Activated naive CD4-positive, alpha-beta T cell treated with anti-CD3 and anti-CD28 coated beads, Interleukin-2, amount 50 U/mL, for 24 hours (primary cell): Measurements from ENCODE around the gene CYBA.

Experiments
- H3K27ac Mint-ChIP-seq: one replicate; pipeline ENCODE4 v1.8.0; 2021; ENCODE audit warnings: mild to moderate bottlenecking, mixed read lengths
- H3K27me3 Mint-ChIP-seq: one replicate; pipeline ENCODE4 v1.8.0; 2021; ENCODE audit warnings: mixed read lengths
- H3K36me3 Mint-ChIP-seq: one replicate; pipeline ENCODE4 v1.8.0; 2021; ENCODE audit warnings: mixed read lengths
- H3K4me1 Mint-ChIP-seq: one replicate; pipeline ENCODE4 v1.8.0; 2021; ENCODE audit warnings: mixed read lengths
- H3K4me3 Mint-ChIP-seq: one replicate; pipeline ENCODE4 v1.8.0; 2021; ENCODE audit warnings: mild to moderate bottlenecking, mixed read lengths
- H3K9me3 Mint-ChIP-seq: one replicate; pipeline ENCODE4 v1.8.0; 2021; ENCODE audit warnings: mixed read lengths

Gene CYBA

DNA sequence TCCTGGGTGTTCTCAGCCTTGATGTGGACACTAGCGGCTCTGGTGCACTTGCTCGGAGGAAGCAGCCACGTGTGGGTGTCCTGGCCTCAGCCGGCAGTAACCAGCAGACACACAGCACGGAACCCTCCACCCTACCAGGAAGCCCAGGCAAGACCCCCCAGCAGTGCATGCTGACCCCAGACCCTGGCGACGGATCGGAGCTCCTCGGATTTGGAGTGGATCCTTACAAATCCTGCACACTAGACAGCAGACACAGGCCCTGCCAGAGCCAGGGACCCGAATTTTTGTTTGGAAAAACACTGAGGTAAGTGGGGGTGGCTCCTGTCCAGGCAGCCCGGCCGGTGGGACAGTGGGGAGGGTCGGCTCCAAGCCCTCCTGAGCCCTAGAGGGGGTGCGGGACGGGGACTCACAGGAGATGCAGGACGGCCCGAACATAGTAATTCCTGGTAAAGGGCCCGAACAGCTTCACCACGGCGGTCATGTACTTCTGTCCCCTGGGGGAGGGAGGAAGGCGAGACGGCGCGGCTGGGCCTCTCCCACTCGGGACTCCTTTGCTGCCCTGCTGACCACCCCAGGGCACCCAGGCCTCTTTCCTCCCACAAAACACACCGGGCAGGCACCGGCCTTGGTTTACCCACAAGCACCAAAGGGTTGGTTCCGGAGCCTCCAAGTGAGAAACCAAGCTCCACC is 4.4 kb downstream of the CYBA start:
- Mint-ChIP-seq H3K27me3 (no peaks in the 10 kb centered on the region), H3K36me3 (peaks cover 2% of the 10 kb centered on the region)

GRCh38 chr16:88645941-88646340 is 4.9 kb downstream of the CYBA start:
- H3K4me1 Mint-ChIP-seq: peaks cover 13% of the 10 kb centered on the region
- H3K36me3 Mint-ChIP-seq: peaks cover 2% of the 10 kb centered on the region

More for the DNA sequence above, 4.4 kb downstream of the CYBA start:
- H3K4me1 Mint-ChIP-seq: peaks cover 18% of the 10 kb centered on the region
- no peaks in the 10 kb centered on the region for H3K9me3 Mint-ChIP-seq
- no peak overlapping the region for H3K27ac Mint-ChIP-seq
- no peak overlapping the region for H3K4me3 Mint-ChIP-seq

DNA sequence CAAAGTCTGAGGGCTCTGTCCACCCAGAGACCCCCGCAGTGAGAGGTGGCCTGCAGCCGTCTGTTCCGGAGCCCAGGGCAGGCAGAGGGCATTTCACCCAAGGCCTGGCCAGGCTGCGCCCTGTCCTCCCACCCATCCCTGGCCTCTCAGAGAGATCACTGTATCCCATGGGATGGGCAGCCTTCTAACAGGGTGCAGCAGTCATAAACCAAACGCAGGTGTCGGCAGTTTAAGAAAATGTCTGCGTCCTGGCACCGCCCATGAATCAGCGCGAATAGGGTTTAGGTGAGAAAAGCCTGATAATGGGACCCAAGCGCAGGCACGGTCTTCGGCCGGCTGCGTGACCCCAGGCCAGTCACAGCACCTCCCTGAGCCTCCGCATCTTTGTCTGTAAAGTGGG is 5.4 kb downstream of the CYBA start:
- H3K4me1 Mint-ChIP-seq: peaks cover 16% of the 10 kb centered on the region
- no peaks in the 10 kb centered on the region for H3K9me3 Mint-ChIP-seq
- no peaks in the 10 kb centered on the region for H3K27me3 Mint-ChIP-seq
- H3K4me3 Mint-ChIP-seq: no peak overlapping the region
- peak overlapping the region; percentile 55 for H3K27ac Mint-ChIP-seq
- peaks cover 2% of the 10 kb centered on the region for H3K36me3 Mint-ChIP-seq

More at GRCh38 chr16:88645941-88646340, 4.9 kb downstream of the CYBA start:
- Mint-ChIP-seq H3K27me3 (no peaks in the 10 kb centered on the region), H3K27ac (no peak overlapping the region), H3K9me3 (no peaks in the 10 kb centered on the region), H3K4me3 (no peak overlapping the region)

GRCh38 chr16:88643644-88643932 is 7.3 kb downstream of the CYBA start:
- no peak overlapping the region for H3K27ac Mint-ChIP-seq
- H3K27me3 Mint-ChIP-seq: peaks cover 1% of the 10 kb centered on the region
- H3K36me3 Mint-ChIP-seq: peaks cover 2% of the 10 kb centered on the region
- H3K4me1 Mint-ChIP-seq: peaks cover 17% of the 10 kb centered on the region
- H3K9me3 Mint-ChIP-seq: no peaks in the 10 kb centered on the region
- no peak overlapping the region for H3K4me3 Mint-ChIP-seq

DNA sequence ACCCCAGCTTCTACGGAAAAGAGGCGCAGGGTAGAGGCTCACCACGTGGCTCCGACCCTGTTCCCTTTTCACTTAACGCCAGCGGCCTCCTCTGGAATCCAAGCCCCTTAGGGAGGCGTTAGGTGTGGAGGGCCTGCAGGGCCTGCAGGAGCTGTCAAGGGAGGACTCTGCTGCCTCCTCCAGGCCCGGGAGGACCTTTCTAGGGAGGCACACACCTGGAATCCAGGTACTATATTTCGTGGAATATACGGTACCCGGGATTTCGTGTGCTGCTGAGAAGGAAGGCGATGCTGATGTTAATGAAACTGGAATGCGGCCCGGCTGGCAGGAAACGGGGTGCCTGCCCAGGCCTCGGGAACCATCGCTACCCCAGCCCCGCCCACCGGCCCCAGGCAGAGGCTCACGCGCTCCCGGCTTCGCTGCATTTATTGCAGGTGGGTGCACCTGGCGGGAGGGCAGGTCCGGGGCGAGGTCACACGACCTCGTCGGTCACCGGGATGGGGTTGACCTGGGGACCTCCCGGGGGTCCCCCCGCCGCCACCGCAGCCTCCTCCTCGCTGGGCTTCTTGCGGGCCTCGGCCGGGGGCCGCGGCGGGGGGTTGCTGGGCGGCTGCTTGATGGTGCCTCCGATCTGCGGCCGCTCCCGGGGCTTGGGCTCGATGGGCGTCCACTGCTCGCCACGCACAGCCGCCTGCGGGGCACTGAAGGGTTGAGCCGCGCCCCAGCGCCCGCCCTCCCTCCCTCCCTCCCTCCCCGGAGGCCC is 7.8 kb downstream of the CYBA start:
- Mint-ChIP-seq H3K27me3 (peaks cover 1% of the 10 kb centered on the region), H3K4me1 (peaks cover 21% of the 10 kb centered on the region), H3K9me3 (no peaks in the 10 kb centered on the region), H3K36me3 (peaks cover 2% of the 10 kb centered on the region), H3K27ac (no peak overlapping the region), H3K4me3 (no peak overlapping the region)

GRCh38 chr16:88640498-88641247 is 10.2 kb downstream of the CYBA start:
- Mint-ChIP-seq H3K4me1 (peaks cover 38% of the 10 kb centered on the region), H3K36me3 (peaks cover 2% of the 10 kb centered on the region), H3K9me3 (no peaks in the 10 kb centered on the region), H3K27me3 (peaks cover 3% of the 10 kb centered on the region), H3K27ac (peak overlapping the region; percentile 36), H3K4me3 (no peak overlapping the region)

- no peaks in the 10 kb centered on the region for H3K9me3 Mint-ChIP-seq
- peaks cover 39% of the 10 kb centered on the region for H3K4me1 Mint-ChIP-seq
- H3K27ac Mint-ChIP-seq: peak overlapping the region; percentile 36
- no peak overlapping the region for H3K4me3 Mint-ChIP-seq
- peaks cover 2% of the 10 kb centered on the region for H3K36me3 Mint-ChIP-seq
- H3K27me3 Mint-ChIP-seq: peaks cover 3% of the 10 kb centered on the region
These were observed 10.8 kb downstream of the CYBA start for GRCh38 chr16:88640039-88640495.

DNA sequence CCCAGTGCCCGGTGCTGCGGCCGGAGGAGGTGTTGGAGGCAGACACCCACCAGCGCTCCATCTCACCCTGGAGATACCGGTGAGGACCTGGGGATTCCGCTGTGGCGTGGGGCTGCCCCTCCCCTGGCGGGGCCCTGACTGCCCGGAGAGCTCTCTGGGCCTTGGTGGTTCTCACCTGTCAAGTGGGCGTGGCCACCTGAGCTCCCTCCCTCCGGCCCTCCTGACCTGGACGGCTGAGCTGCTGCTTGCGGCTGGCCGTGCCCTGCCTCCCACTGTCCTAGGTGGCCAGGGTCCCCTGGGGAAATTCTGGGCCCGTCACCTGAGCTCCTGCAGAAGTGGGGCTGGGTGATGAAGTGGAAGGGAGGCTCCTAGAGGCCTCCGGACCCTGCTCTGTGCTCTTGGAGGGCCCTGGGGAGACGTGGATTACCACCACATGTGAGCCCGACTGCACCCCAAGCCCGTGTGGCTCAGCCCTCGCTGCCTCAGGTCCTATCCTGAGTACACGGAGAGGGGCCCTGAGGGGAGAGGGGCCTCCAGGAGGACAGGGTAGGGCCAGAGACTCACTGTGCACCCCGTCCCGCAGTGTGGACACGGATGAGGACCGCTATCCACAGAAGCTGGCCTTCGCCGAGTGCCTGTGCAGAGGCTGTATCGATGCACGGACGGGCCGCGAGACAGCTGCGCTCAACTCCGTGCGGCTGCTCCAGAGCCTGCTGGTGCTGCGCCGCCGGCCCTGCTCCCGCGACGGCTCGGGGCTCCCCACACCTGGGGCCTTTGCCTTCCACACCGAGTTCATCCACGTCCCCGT is 11.4 kb downstream of the CYBA start:
- Mint-ChIP-seq H3K4me3 (no peak overlapping the region), H3K4me1 (peaks cover 38% of the 10 kb centered on the region), H3K27ac (no peak overlapping the region)

GRCh38 chr16:88638323-88639230 is 12.3 kb downstream of the CYBA start, which contains the start of gene IL17C:
IL17C (plus strand) TSS chr16:88638572; CDS start chr16:88638642, 70 bp downstream.
- Mint-ChIP-seq H3K4me1 (peaks cover 38% of the 10 kb centered on the region), H3K27ac (no peak within 1 kb of the TSS), H3K36me3 (no peaks in the 10 kb centered on the region), H3K9me3 (no peaks in the 10 kb centered on the region), H3K27me3 (peaks cover 3% of the 10 kb centered on the region), H3K4me3 (no peak within 1 kb of the TSS)

More for the DNA sequence above, 11.4 kb downstream of the CYBA start:
- Mint-ChIP-seq H3K27me3 (peaks cover 3% of the 10 kb centered on the region), H3K9me3 (no peaks in the 10 kb centered on the region), H3K36me3 (peaks cover 2% of the 10 kb centered on the region)

DNA sequence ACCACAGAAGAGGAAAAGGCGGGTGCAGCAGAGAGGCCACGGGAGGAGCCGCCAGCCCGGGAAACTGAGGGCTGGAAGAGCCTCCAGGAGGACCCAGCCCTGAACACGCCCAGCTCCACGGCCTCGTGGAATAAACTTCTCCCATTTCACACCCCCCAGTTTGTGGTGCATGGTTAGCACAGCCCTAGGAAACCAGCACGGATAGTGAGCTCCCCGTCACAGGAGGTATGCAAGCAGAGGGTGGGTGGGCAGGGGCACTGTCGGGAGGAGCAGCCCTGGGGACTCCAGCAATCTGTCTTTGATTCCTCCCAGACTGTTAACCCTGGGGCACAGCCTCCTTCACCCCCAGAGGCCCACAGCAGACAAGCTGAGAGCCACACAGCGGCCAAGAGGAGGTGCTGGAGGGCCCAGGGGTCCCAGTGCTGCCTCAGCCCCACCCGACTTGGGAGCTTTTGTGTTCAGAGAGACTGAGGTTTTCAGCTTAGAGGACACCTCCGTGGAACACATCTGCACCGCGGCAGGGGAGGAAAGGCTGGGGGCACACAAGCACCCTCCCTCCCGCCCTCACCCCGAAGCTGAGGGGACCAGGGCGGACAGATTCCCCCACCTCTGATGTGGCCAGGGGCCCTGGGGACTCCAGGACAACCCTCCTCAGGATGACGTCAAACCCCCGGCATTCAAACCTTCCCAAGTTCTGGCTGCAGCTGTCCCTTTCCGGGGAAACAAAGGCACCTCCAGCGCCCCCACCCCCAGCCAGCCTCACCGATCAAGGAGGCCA is 14.2 kb downstream of the CYBA start:
- Mint-ChIP-seq H3K27me3 (peaks cover 3% of the 10 kb centered on the region), H3K4me1 (peaks cover 43% of the 10 kb centered on the region), H3K4me3 (peak overlapping the region; percentile 57), H3K9me3 (no peaks in the 10 kb centered on the region), H3K27ac (no peak overlapping the region), H3K36me3 (no peaks in the 10 kb centered on the region)

DNA sequence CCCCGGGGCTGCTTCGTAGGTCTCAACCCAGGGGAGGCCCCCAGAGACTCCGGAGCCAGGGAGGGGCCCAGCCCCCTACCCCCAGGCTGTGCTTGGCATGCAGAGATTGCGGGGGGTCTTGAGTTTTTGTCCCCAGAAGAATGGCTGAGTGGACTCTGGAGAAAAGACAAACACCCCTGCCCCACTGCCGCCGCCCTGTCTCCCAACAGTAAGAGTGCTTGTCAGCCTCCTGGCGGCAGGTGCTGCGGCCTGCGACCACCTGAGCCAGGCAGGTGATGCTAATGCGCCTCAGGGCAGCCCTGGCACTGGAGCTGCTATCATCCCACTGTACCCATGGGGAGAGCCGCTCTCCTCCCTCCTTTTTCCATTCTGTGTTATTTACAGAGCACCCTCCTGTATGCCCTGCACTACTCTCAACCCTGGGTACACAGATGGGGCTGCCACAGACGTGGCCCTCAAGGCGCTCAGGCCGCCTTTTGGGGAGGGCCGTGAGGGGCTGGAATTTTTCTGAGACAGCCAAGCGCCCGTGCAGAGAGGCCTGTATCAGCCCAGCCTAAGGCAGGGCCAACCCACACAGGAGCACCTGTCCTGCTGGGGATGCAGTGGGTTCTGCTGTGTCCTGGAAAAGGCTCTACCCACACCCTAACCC is 15.1 kb downstream of the CYBA start:
- peaks cover 3% of the 10 kb centered on the region for H3K27me3 Mint-ChIP-seq
- no peak overlapping the region for H3K4me3 Mint-ChIP-seq
- H3K4me1 Mint-ChIP-seq: peaks cover 43% of the 10 kb centered on the region
- peaks cover 2% of the 10 kb centered on the region for H3K36me3 Mint-ChIP-seq
- no peak overlapping the region for H3K27ac Mint-ChIP-seq
- no peaks in the 10 kb centered on the region for H3K9me3 Mint-ChIP-seq

GRCh38 chr16:88634994-88635670 is 15.7 kb downstream of the CYBA start:
- peaks cover 37% of the 10 kb centered on the region for H3K4me1 Mint-ChIP-seq
- H3K4me3 Mint-ChIP-seq: peak overlapping the region; percentile 74
- no peaks in the 10 kb centered on the region for H3K9me3 Mint-ChIP-seq
- H3K27me3 Mint-ChIP-seq: peaks cover 1% of the 10 kb centered on the region
- no peak overlapping the region for H3K27ac Mint-ChIP-seq
- H3K36me3 Mint-ChIP-seq: peaks cover 2% of the 10 kb centered on the region
